T-cell (primary cell): Measurements from ENCODE around the gene FBN1. TPM values are rescaled to one million over a fixed set of nuclear protein-coding genes. Genes with fewer than 3 reads are reported as not detected.

Experiments used
- ATAC-seq, 4 experiments: fragments of 200-7000 bp in 3 of 4; fragments of 150-1000 bp in 1 of 4; cut with Tn5 transposase; replicated peaks in 1 of 4; 1 replicate in 3 of 4; 2 replicates in 1 of 4; pipeline ENCODE4 v1.10.0; 2021; ENCODE audit warnings: moderate library complexity in 3 of 4, mild to moderate bottlenecking in 2 of 4, moderate number of reproducible peaks in 1 of 4
- CTCF ChIA-PET, 2 donors: fragments of 300-600 bp; sonication (Branson Sonifier 250); formaldehyde crosslinking; loops; one replicate each; lab custom pipeline; 2022; ENCODE audit warnings: antibody characterized with exemption in 2 of 2; lab: Charles Lee
- POLR2A ChIA-PET, 2 donors: fragments of 300-600 bp; sonication (Branson Sonifier 250); formaldehyde crosslinking; loops; one replicate each; lab custom pipeline; 2022; ENCODE audit warnings: antibody characterized with exemption in 2 of 2; lab: Charles Lee
- DNase-seq, 35 experiments: peaks; one replicate each; pipeline versions ENCODE4 v3.0.0 to v3.0.0-alpha.2; 2013 to 2023
- H3K27ac ChIP-seq: one replicate; pipeline ENCODE4 v1.5.1; 2013; ENCODE audit warnings: low read length
- H3K27me3 ChIP-seq, 2 experiments: replicated peaks in 1 of 2; 1 replicate in 1 of 2; 2 replicates in 1 of 2; pipeline versions ENCODE4 v1.6.1 to v1.7.0; 2013; ENCODE audit warnings: low read length in 1 of 2, mixed read lengths in 1 of 2; ENCODE audit not compliant: control insufficient read depth in 2 of 2, insufficient read depth in 2 of 2; ENCODE audit errors: extremely low read depth in 1 of 2
- H3K36me3 ChIP-seq, 2 donors: 1 replicate in 1 of 2; 2 replicates in 1 of 2; pipeline versions ENCODE4 v1.6.1 to v1.7.0; 2013; ENCODE audit warnings: low read length in 1 of 2; ENCODE audit not compliant: control insufficient read depth in 2 of 2, insufficient read depth in 1 of 2; ENCODE audit errors: extremely low read depth in 1 of 2
- H3K4me1 ChIP-seq, 2 experiments: 1 replicate in 1 of 2; 2 replicates in 1 of 2; pipeline versions ENCODE4 v1.6.1 to v1.7.0; 2013; ENCODE audit warnings: low read length in 2 of 2, mixed read lengths in 1 of 2; ENCODE audit not compliant: insufficient read depth in 2 of 2, control insufficient read depth in 1 of 2; ENCODE audit errors: extremely low read depth in 1 of 2
- H3K4me3 ChIP-seq, 2 donors: 1 replicate in 1 of 2; 2 replicates in 1 of 2; pipeline versions ENCODE4 v1.5.1 to v1.7.0; 2013; ENCODE audit warnings: mild to moderate bottlenecking in 2 of 2, low read length in 1 of 2, moderate library complexity in 1 of 2; ENCODE audit not compliant: control insufficient read depth in 1 of 2; ENCODE audit errors: extremely low read depth in 1 of 2
- H3K9me3 ChIP-seq: 2 replicates; pipeline ENCODE4 v1.7.0; 2013
- H3K27ac Mint-ChIP-seq, 2 donors: one replicate each; pipeline ENCODE4 v1.8.0; 2020 to 2021; ENCODE audit warnings: mild to moderate bottlenecking in 2 of 2, mixed read lengths in 2 of 2
- H3K27me3 Mint-ChIP-seq, 2 donors: one replicate each; pipeline ENCODE4 v1.8.0; 2021 to 2022; ENCODE audit warnings: mixed read lengths in 2 of 2
- H3K36me3 Mint-ChIP-seq: one replicate; pipeline ENCODE4 v1.8.0; 2021; ENCODE audit warnings: mixed read lengths
- H3K4me1 Mint-ChIP-seq, 3 donors: one replicate each; pipeline ENCODE4 v1.8.0; 2020 to 2022; ENCODE audit warnings: mixed read lengths in 3 of 3, mild to moderate bottlenecking in 1 of 3
- H3K4me3 Mint-ChIP-seq, 3 donors: one replicate each; pipeline ENCODE4 v1.8.0; 2020 to 2022; ENCODE audit warnings: mild to moderate bottlenecking in 3 of 3, mixed read lengths in 3 of 3, moderate library complexity in 3 of 3
- H3K9me3 Mint-ChIP-seq, 3 donors: one replicate each; pipeline ENCODE4 v1.8.0; 2020 to 2022; ENCODE audit warnings: mixed read lengths in 3 of 3
- WGBS: methylation state at CpG from one replicate; pipeline ENCODE4 v1.1.5; 2013; ENCODE audit warnings: missing lambda C conversion rate; ENCODE audit not compliant: insufficient coverage; 5-methylcytosine and 5-hydroxymethylcytosine counted together
- total RNA-seq, 35 experiments: library from RNA in 6 of 35; stranded (reverse) in 6 of 35; fragments of 120-200 nt in 1 of 35; gene quantifications; one replicate each; pipeline versions ENCODE4 v1.2.1 to v1.2.4 and lab custom pipeline; 2013 to 2026

FBN1 gene
- total RNA-seq, 5 donors from 2014 or later (not counting 1 experiment from before 2014, with no cell fraction given) = 0.28 to 1.2 (median 0.79) TPM

- no peaks in the 10 kb centered on the region for H3K9me3 ChIP-seq
- peaks cover 0 to 2% of the 10 kb centered on the region in 2 donors for H3K27me3 Mint-ChIP-seq
- no peaks in the 10 kb centered on the region for H3K9me3 Mint-ChIP-seq
- no peaks in the 10 kb centered on the region for H3K4me1 ChIP-seq
- 80% methylated on average over 1 of the region's 1 CpG for WGBS
- ATAC-seq = no peak
- no peak overlapping the region for H3K27ac Mint-ChIP-seq
- no peaks in the 10 kb centered on the region for H3K36me3 Mint-ChIP-seq
- H3K27ac ChIP-seq = no peak overlapping the region
- DNase-seq = no peak
- ChIA-PET CTCF (no interaction called here), POLR2A (no interaction called here)
- H3K36me3 ChIP-seq = no peaks in the 10 kb centered on the region
- H3K4me1 Mint-ChIP-seq = no peaks in the 10 kb centered on the region
- no peak overlapping the region for H3K4me3 Mint-ChIP-seq
- no peaks in the 10 kb centered on the region for H3K27me3 ChIP-seq
- H3K4me3 ChIP-seq = no peak overlapping the region
These were observed 197.9 kb downstream of the FBN1 start for GRCh38 chr15:48447657-48448056.

GRCh38 chr15:48447058-48447457, 198.5 kb downstream of the FBN1 start:
- CTCF ChIA-PET = no interaction called here

GRCh38 chr15:48442011-48442410, 203.5 kb downstream of the FBN1 start:
- Histone ChIP-seq H3K4me1 (no peaks in the 10 kb centered on the region), H3K4me3 (no peak overlapping the region), H3K9me3 (no peaks in the 10 kb centered on the region), H3K27ac (no peak overlapping the region), H3K36me3 (no peaks in the 10 kb centered on the region), H3K27me3 (no peaks in the 10 kb centered on the region)
- POLR2A ChIA-PET = no interaction called here
- Mint-ChIP-seq H3K27me3 (no peaks in the 10 kb centered on the region), H3K9me3 (no peaks in the 10 kb centered on the region), H3K4me1 (no peaks in the 10 kb centered on the region), H3K36me3 (no peaks in the 10 kb centered on the region), H3K4me3 (no peak overlapping the region), H3K27ac (no peak overlapping the region)
- ATAC-seq (no peak), DNase-seq (no peak)
- 43% methylated on average over 1 of the region's 2 CpGs for WGBS
- CTCF ChIA-PET = no interaction called here

More at GRCh38 chr15:48447058-48447457, 198.5 kb downstream of the FBN1 start:
- Histone ChIP-seq H3K9me3 (no peaks in the 10 kb centered on the region), H3K4me3 (no peak overlapping the region), H3K4me1 (no peaks in the 10 kb centered on the region), H3K36me3 (no peaks in the 10 kb centered on the region), H3K27ac (no peak overlapping the region), H3K27me3 (no peaks in the 10 kb centered on the region)
- no peak for DNase-seq
- POLR2A ChIA-PET = interaction anchor here in 1 of 2 donors (0.6 kb wide), 1 partner anchor 206 kb away, joined by 3 read pairs; no protein-coding TSS in a partner anchor
- no peak overlapping the region for H3K4me3 Mint-ChIP-seq
- no peaks in the 10 kb centered on the region for H3K36me3 Mint-ChIP-seq
- H3K9me3 Mint-ChIP-seq = no peaks in the 10 kb centered on the region
- H3K4me1 Mint-ChIP-seq = no peaks in the 10 kb centered on the region
- peaks cover 0 to 2% of the 10 kb centered on the region in 2 donors for H3K27me3 Mint-ChIP-seq
- no CpG with 5 or more reads among the region's 1 CpG for WGBS
- H3K27ac Mint-ChIP-seq = no peak overlapping the region
- ATAC-seq = no peak

- Histone ChIP-seq H3K27me3 (no peaks in the 10 kb centered on the region), H3K9me3 (no peaks in the 10 kb centered on the region), H3K4me1 (no peaks in the 10 kb centered on the region), H3K4me3 (no peak overlapping the region), H3K36me3 (no peaks in the 10 kb centered on the region), H3K27ac (no peak overlapping the region)
- Mint-ChIP-seq H3K27ac (no peak overlapping the region), H3K27me3 (no peaks in the 10 kb centered on the region), H3K4me1 (no peaks in the 10 kb centered on the region), H3K9me3 (no peaks in the 10 kb centered on the region), H3K4me3 (no peak overlapping the region), H3K36me3 (no peaks in the 10 kb centered on the region)
- no peak for DNase-seq
- ChIA-PET POLR2A (no interaction called here), CTCF (interaction anchor here in 1 of 2 donors (0.7 kb wide), 1 partner anchor 1680 kb away, joined by 4 read pairs; no protein-coding TSS in a partner anchor)
- ATAC-seq = no peak
- 79% methylated on average over 2 of the region's 3 CpGs for WGBS
These were observed 205.4 kb downstream of the FBN1 start for GRCh38 chr15:48440084-48440483.

GRCh38 chr15:48437178-48437577, 208.3 kb downstream of the FBN1 start:
- Mint-ChIP-seq H3K27ac (no peak overlapping the region), H3K36me3 (no peaks in the 10 kb centered on the region), H3K4me1 (no peaks in the 10 kb centered on the region), H3K27me3 (no peaks in the 10 kb centered on the region), H3K4me3 (no peak overlapping the region), H3K9me3 (no peaks in the 10 kb centered on the region)
- Histone ChIP-seq H3K36me3 (no peaks in the 10 kb centered on the region), H3K27me3 (no peaks in the 10 kb centered on the region), H3K4me3 (no peak overlapping the region), H3K9me3 (no peaks in the 10 kb centered on the region), H3K27ac (no peak overlapping the region), H3K4me1 (no peaks in the 10 kb centered on the region)
- ChIA-PET POLR2A (no interaction called here), CTCF (no interaction called here)
- no CpG with 5 or more reads among the region's 3 CpGs for WGBS
- no peak for DNase-seq
- no peak for ATAC-seq

DNA sequence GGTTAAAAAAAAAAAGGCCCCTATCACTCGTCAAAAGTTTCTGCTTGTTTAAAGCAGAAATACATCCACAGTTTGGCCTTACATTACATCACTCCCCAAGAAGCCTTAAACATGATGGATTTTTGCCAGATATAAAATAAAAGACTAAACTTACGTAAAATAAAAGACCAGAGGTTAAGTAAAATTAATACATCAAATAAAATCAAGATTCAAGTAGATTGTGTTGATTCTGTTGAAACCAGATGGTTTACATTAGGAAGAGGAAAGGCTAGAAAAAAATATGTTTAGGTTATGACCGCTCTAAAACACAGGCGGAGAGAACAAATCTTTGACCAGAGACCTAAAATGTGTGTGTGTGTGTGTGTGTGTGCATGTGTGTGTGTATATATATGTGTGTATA, 210.2 kb downstream of the FBN1 start:
- H3K4me3 ChIP-seq = no peak overlapping the region
- H3K27me3 ChIP-seq = no peaks in the 10 kb centered on the region
- no peaks in the 10 kb centered on the region for H3K36me3 Mint-ChIP-seq
- H3K4me1 ChIP-seq = no peaks in the 10 kb centered on the region
- H3K27ac Mint-ChIP-seq = no peak overlapping the region
- 100% methylated on average over 2 of the region's 4 CpGs for WGBS
- H3K9me3 ChIP-seq = no peaks in the 10 kb centered on the region
- no peak for DNase-seq
- H3K27ac ChIP-seq = no peak overlapping the region
- ATAC-seq = no peak
- no peaks in the 10 kb centered on the region for H3K9me3 Mint-ChIP-seq
- no peaks in the 10 kb centered on the region for H3K36me3 ChIP-seq
- POLR2A ChIA-PET = no interaction called here
- H3K4me1 Mint-ChIP-seq = no peaks in the 10 kb centered on the region
- H3K27me3 Mint-ChIP-seq = no peaks in the 10 kb centered on the region
- CTCF ChIA-PET = no interaction called here
- H3K4me3 Mint-ChIP-seq = no peak overlapping the region
